Stimulated activated naive CD4-positive, alpha-beta T cell (primary cell): ENCODE results near the gene GNAQ.

ENCODE experiments used
- DNase-seq, 6 experiments: peaks; one replicate each; lab custom pipeline; 2025; lab: John Stamatoyannopoulos, UW

Gene GNAQ

DNA sequence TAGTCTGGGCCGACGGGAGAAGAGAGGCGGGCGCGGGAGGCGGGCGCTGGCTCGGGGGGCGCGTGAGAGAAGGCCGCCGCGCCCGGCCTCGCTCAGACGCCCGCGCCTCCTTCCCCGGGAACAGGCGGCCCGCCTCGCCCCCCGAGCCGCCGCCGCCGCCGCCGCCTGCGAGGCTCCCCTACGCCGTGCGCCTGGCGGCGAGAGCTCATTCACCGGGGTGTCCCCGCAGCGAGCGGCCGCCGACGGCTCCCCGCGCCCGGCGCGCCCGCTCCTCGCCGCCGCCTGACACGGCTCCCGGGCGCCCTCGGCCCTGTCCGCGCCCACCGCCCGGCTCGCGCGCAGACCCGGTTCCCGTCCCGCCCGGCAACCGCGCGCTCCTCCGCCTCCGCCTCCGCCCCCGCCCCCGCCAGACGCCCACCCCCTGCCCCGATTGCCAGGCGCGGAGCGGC is at the start of gene GNAQ:
TSS of gene GNAQ (minus strand) at position 368 of the 449 bp plus-strand sequence. CDS start 576 bp downstream, outside the sequence.
- peak in 1 of 6 experiments; percentile 69 for DNase-seq

DNA sequence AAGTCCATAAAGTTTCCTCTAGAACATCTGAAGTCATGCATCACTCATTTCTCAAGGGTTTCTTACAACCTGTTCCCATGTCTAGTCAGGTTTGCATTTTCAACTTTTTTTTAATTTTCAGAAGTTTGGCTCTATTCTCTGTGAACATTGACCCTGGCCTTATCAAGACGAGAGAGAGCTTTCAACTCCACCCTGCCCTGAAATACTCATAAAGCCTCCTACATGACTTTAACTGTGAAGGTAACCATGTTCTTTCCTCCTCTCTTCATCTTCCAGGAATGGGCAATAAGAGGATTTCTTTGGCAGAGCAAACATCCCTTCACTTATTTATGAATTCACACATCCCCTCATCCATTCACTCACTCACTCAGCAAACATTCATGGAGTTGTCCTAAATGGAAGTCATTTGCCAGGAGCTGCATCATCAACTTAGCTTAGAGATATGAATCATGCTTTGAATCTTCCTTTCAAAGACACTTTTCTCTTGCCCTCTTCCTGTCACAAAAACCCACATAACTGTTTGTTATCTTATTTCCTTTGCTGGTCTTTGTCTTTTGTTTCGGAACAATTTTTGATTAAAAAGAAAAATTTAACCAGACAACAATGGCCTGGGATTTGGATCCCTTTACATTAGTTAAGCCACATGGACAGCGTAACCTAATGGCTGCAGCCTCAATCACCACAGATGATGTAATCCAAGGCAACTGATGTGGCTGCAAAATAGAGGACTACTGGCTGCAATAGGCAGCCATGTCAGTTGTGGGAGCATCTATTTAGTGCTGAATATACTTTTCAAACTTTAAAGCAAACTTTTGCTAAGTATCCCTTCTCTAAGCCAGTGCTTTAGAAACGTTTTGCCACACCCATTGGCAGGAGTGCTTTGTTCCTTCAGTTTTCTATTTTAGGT is 43.0 kb upstream of the GNAQ start:
- DNase-seq = peak in 3 of 6 experiments; percentile 27 to 52 (median 48)

DNA sequence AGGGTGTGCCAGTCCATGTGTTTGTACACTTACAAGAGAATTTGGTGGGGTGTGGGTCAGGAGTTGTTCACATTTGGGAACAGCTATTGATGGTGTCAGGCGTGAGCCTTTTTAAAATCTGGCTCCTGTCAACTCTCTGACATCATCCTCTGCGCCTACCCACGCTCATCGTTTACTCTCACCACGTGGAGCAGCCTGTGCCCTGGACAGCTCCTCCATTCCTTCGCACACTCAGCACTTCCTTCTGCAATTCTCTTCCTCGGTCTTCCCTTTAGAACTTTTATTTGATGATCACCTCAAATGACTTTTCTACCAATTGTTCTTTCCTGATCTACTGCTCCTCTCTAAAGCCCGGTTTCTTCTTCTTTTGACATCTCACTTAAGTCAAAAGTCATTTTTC is 42.1 kb upstream of the GNAQ start:
- DNase-seq = peak in 1 of 6 experiments; percentile 3

DNA sequence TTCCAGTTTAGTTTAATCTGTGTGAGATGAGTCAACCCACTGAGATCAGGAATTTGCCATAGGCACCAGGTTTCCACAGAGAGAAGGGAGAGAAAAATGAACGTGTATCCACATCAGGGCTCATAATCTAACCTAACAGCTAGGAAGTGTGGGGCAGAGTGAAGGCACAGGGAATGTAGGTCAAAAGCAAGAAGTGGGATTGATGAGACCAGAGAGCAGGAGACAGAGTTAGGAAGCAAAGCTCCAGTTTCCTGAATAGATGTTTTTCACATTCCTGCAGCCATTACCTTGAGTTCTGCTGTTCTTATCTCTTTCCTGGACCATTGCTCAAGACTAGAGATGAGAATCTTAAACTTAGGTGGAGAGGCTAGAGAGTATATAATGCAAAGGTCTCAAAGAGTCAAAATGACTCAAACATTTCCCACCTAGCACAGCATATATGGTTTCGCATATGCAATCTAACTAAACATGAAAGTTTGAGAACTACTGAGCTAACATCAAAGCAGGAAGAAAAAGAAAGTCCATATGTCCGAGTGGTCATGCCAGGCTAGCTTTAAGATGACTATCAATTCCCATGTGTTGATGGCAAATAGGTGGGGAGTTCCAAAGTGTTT is 41.1 kb upstream of the GNAQ start:
- no peak for DNase-seq

DNA sequence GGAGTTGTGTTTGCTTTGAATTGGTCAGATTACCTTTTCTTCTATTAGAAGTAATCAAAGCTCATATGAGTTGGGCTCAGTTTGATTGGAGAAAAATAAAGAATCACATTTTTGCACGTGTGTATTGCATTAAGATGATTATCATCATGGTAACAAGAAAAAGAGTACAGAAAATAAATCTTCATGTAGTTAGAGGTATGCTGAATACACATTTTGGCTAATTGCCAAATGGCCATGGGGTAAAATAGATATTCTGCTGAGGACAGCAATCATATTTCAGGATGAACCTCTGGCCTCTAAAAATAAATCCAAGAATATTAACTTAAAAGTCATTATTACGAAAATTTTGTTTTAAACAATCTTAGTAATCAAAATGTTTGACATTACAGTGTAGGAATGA is 38.9 kb upstream of the GNAQ start:
- DNase-seq = no peak

DNA sequence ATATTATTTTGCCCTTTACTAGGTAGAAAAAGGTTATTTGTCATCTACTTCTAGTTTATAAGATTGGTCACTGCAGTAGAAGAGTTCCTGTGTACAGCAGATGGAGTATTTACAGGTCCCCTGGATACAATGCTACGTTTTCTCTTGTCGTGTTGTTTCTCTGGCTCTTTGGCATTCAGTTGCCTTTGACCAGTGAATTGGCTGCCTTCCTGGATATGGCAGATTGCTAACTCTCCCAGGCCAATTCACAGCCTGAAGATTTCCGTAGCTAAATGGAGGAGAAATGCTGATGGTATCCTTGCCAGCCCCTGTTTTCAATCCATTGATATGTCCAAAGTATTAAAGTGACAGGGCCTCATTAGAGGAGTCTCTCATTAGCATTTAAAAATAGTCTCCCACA is 32.5 kb upstream of the GNAQ start:
- DNase-seq = no peak

DNA sequence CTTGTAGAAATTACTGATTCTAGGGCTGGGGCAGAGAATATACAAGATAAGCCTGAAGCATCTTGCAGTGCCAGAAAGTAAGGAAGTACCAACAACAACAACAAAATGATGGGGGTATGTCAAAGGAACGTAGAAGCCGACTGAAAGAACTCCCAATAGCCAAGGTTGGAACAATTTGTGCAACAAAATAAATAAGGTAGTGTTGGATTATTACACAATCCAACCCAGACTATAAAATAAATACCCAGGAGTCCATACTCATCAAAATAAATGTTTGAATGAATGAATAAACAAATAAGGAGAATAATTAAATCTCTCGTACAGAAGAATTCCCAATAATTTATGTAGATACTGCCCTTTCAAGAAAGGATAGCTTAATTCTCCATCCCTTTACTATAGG is 31.1 kb upstream of the GNAQ start:
- no peak for DNase-seq

DNA sequence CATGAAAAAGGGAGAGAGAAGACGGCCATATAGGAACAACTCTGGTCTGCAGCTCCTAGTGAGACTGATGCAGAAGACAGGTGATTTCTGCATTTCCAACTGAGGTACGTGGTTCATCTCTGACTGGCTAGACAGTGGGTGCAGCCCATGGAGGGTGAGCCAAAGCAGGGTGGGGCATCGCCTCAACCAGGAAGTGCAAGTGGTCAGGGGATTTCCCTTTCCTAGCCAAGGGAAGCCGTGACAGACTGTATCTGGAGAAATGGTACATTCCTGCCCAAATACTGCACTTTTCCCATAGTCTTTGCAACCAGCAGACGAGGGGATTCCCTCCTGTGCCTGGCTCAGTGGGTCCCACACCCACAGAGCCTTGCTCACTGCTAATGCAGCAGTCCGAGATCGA is 22.6 kb upstream of the GNAQ start:
- peak in 2 of 6 experiments; percentile 2 to 5 for DNase-seq

DNA sequence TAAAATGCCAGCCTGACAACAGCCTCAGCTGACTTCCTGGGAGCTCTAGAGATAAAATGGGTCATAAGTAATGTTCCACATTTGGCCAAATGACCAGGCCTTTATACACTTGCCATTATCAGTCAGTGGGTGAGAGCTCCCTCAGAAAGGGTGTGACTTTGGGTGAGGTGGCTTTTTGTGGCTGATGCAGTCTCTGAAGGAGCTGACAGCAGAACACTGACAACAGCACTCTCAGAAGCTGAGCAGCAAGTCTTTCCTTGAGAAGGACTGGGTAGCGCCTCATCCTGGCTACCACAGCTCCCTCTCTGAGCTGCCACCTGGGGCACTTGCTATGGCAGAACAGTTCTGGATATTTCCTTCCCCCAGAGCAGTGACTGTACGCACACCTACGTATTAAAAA is 22.0 kb upstream of the GNAQ start:
- DNase-seq = no peak

DNA sequence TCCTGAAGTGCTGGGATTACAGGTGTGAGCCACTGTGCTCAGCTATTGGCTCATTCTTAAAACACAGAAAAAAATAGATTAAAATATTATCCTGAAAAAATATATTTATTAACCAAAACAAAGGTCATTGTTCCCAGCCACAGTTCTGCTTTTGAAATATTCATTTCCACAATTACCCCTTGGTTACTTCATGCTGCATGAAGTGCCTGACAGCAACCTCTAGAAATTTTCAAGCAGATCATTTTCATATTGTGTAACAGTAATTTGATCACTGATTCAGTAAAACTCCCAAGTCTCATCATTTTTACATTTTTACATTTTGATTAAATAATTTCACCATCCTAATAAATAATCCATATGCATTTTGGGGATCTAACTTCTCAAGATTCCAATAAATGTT is 18.8 kb upstream of the GNAQ start:
- no peak for DNase-seq

DNA sequence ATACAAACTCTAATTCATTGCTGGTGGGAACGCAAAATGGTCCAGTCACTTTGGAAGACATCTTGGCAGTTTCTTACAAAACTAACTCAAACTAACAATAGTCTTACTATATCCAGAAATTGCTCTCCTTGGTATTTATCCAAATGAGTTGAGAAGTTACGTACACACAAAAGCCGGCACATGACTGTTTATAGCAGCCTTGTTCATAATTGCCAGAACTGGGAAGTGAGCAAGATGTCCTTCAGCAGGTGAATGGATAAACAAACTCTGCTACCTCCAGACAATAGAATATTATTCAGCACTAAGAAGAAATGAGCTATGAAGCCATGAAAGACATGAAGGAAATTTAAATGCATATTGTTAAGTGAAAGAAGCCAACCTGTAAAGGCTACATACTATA is 17.9 kb upstream of the GNAQ start:
- DNase-seq = no peak

DNA sequence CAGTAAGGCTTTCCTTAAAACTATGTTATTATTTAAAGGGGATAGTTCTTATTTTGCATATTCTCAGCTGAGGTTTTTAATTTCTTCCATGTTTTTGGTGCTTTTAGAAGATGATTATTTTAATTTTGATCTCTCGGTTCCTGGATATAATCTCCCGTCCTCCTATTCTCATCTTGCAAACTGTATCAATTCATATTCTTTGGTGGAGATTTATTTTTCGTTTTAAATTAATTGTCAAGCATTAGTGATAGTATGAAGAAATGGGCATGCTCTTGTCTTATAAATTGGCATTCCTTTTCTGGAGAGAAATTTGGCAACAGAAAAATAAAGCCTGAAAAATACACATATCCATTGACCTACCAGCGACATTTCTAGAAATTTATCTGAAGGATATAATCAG is 15.5 kb upstream of the GNAQ start:
- DNase-seq = no peak

DNA sequence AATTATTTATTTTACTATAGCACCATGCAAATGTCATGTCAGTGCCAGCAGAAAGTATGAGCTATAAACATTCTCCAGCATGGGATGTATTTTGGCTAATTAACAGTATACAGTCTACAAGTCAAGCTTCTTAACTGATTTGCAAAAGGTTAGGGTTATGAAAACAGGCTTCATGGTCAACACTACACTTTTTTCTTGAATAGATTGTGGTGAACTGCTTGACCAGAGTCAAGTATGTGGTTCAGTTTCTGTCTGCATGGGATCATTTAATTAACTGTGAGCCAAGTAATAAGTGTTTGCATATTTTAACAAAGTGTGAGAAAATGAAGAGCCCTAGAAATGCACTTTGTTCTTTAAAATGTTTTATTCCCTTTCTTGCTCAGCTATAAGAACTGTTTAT is 14.5 kb upstream of the GNAQ start:
- no peak for DNase-seq

DNA sequence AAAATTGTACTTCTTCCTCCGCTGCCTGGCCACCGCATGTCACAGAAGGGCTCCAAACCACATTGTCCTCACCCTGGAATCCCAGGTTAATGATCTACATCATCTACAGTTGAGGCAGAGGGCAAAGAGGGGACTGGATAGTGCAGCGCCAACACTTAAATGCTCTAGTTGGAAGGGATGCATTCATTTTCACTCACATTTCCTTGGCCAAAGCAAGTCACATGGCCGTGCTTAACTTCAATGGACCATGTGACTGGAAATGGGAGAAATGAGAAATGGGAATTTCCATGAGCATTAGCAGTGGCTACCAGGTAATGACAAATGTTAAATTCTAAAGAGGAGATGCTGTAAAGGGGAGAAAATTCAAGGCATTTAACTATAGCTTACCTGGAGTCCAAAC is 13.3 kb upstream of the GNAQ start:
- DNase-seq = no peak

DNA sequence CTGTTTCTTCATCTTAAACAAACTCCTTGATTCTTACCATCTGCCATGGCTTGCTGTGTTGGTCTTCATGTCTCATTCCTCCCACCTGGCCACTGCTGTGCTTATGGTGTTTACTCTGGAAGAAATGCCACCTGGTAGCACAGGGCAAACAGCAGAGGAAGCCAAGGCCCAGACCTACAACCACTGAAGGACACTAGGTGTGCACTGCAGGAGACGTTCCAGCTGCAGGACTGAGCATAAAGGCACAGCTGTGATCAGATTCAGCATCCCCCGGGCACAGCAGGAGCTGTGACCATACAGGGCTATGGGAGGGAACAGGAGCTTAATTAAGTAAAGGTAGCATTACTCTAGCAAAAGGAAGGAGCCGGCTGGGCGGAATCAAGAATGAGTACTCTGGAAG is 12.6 kb upstream of the GNAQ start:
- DNase-seq = no peak

DNA sequence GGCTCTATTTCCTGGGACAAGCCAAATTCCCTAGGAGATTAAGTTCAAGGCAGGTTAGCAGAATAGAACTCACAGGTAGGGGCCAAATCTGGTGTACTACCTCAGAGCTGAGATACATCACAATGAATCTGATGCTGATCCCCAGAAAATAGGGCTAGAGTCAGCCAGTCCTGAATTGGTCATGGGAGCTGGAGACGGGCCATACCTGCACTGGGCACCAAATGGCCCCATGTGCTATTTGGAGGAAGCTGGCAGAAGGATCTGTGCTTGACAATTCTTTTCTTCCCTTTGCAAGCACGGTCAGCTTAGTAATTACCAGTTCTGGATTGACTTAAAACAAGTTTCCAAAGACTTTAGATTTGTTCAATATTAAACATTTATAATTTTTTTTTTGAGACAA is 10.4 kb upstream of the GNAQ start:
- no peak for DNase-seq

DNA sequence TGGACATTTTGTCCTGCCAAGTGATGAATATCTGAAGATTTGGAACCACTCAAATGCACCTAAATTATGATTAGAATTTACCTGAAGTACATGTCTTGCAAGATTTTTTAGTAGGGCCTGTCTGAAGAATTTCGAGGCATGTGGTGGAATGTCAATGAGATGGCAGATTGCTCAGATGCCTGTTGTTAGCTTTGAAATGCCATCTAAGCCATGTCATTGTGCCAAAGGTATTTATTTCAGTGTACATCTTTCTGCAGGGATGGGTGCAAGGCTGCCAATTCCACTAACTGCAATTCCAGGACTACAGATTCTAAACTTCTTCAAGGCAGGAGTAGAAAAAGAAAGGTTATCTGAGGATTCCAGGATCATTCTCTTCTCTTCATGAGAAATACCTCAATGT is 9.1 kb upstream of the GNAQ start:
- no peak for DNase-seq

DNA sequence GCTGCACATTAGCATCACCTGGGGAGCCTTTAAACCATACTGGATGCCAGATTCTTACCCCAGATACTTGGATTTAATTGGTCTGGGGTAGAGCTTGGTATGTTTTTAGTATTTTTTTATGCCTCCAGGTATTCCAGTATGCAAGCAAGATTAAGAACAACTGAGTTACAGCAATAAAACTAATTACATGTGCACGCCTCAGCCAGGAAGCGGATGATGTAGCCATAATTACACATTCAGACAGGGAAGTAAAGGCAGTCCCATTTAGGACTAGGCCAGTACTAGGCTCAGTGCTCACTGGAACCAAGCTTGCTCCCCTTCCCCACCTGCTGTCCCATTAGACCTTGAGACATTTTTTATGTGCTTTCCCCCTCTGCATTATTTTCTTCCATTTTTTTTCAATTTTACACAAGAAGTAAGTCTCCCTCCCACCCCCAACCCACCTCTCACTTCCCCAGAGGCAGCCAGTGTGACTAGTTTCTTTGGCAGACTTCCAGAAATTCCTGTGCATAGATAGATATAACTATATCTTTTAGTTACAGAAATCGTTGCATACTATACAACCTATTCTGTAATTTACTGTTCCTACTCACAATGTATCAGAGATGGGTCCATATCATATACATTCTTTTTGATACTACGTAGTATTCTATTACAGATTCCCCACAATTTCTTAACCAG is 7.1 kb upstream of the GNAQ start:
- DNase-seq = no peak

DNA sequence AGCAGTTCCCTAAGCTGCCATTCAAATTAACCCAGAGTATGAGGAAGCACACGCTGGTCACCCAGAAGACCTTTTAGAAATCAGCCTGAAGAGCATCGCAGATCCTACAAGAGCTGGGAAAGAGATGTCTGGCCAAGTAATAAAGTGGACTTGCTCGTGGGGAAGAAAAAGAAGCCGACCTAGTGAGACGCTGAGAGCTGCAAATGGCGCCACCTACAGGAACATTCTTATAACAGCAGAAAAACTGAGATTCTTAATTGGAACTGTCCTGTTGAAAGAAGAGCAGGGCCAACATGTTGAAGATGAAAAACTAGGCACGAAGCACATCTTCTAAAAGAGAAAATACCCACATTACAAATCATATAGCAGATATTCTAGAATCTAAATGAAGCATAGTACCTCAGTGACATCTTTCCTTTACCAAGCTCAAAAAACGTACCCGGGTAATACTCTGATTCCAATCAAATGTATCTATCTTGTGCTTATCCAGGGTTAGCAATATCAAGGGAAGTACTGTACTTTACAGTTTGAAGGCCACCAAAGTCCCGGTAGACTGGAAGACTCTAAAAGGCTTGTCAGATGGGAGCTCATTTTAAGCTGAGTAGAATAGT is 3.9 kb upstream of the GNAQ start:
- peak; percentile 11 to 80 (median 40) for DNase-seq

DNA sequence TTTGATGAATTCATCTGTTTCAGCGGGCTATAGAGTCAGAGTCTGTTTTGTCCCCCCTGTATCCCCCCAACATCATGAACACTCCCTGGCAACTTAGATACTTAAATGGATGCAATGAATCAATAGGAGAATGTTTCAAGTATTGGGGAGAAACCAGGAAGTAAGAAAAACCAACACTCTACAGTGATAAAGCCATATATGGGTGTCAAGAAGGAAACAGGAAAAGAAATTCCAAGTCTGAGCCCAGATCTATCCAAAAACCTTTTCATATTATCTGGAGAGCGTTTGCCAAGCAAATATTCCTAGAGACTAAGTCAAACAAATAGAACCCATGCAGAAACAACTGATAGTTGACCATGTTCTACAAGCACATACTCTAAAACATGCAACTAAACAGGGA is 2.3 kb upstream of the GNAQ start:
- no peak for DNase-seq

DNA sequence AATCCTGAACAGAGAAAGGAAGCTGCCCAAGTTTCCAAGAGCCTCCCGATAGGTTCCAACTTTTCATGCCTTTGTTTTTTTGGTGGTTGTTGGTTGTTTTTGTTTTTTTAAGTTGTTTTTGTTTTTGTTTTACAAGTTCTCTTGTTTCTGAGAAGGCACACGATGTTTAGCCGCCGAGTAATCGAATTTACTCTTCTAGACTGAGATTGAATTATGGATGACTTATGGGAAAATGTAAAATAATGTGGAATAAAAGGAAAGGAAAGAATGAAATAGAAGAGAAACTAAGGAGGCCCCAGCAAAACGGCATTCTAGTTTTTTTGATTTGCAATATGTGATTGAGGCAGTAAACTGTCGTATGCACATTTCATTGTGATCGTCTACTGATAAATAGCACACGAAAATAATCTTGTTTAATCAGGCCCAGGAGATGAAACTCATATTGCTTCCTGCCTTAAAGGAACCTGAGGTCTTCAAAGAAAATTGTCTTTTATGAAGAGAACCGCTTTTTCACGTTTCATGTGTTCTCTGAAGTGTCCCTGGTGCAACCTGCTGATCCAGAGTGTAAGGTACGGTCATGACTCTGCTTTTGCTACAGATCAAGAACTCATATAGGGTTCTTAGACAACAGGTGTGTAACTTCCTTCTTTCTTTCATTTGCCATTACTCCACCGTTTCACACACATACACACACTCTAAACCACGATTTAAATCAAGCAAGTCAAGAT is 1.3 kb upstream of the GNAQ start:
- DNase-seq = peak in 4 of 6 experiments; percentile 3 to 68 (median 60)
